Caco-2 (cell line): ENCODE results near the gene DHX38. TPM values are rescaled to one million over a fixed set of nuclear protein-coding genes. Genes with fewer than 3 reads are reported as not detected.

ENCODE experiments used
- BruUV-seq: library from RNA; stranded (reverse); fragments of 400-500 nt; replicated peaks from 2 replicates; lab custom pipeline; 2021; lab: Mats Ljungman, UMichigan
- CTCF ChIA-PET: fragments of 300-600 bp; sonication (Branson Sonifier 250); formaldehyde crosslinking; loops from one replicate; lab custom pipeline; 2022; ENCODE audit warnings: antibody characterized with exemption; lab: Charles Lee
- POLR2A ChIA-PET: fragments of 300-600 bp; sonication (Branson Sonifier 250); formaldehyde crosslinking; loops from one replicate; lab custom pipeline; 2022; ENCODE audit warnings: antibody characterized with exemption; lab: Charles Lee
- DNase-seq, 2 experiments: peaks; one replicate each; pipeline versions ENCODE4 v3.0.0 to v3.0.0-alpha.2; 2020 to 2022
- H3K27me3 ChIP-seq: replicated peaks from 2 replicates; pipeline ENCODE4 v1.6.0; 2011; ENCODE audit warnings: low read length; ENCODE audit not compliant: control insufficient read depth, insufficient read depth
- H3K36me3 ChIP-seq: 2 replicates; pipeline ENCODE4 v1.5.1; 2011; ENCODE audit warnings: low read length; ENCODE audit not compliant: control insufficient read depth, insufficient read depth
- H3K4me1 ChIP-seq: fragments of 250-450 bp; sonication (Bioruptor Pico); 2 replicates; pipeline ENCODE4 v1.5.1; 2020; ENCODE audit warnings: mild to moderate bottlenecking
- H3K4me3 ChIP-seq: 2 replicates; pipeline ENCODE4 v1.5.1; 2011; ENCODE audit warnings: low read depth, mild to moderate bottlenecking, control low read depth, low read length
- H3K9me3 ChIP-seq: fragments of 250-450 bp; sonication (Bioruptor Pico); 2 replicates; pipeline ENCODE4 v1.5.1; 2020; ENCODE audit warnings: mild to moderate bottlenecking, moderate library complexity
- H3K27ac Mint-ChIP-seq: one replicate; pipeline ENCODE4 v1.8.0; 2022; ENCODE audit warnings: mixed read lengths; ENCODE audit not compliant: unreplicated experiment
- H3K27me3 Mint-ChIP-seq: one replicate; pipeline ENCODE4 v1.8.0; 2022; ENCODE audit warnings: mixed read lengths; ENCODE audit not compliant: insufficient read depth, unreplicated experiment
- H3K36me3 Mint-ChIP-seq: one replicate; pipeline ENCODE4 v1.8.0; 2022; ENCODE audit warnings: mild to moderate bottlenecking, mixed read lengths; ENCODE audit not compliant: insufficient read depth, unreplicated experiment
- H3K4me1 Mint-ChIP-seq: one replicate; pipeline ENCODE4 v1.8.0; 2022; ENCODE audit warnings: low read depth, mixed read lengths; ENCODE audit not compliant: unreplicated experiment
- H3K4me3 Mint-ChIP-seq: one replicate; pipeline ENCODE4 v1.8.0; 2022; ENCODE audit warnings: mild to moderate bottlenecking, moderate library complexity, mixed read lengths; ENCODE audit not compliant: unreplicated experiment
- H3K9me3 Mint-ChIP-seq: one replicate; pipeline ENCODE4 v1.8.0; 2022; ENCODE audit warnings: mixed read lengths; ENCODE audit not compliant: unreplicated experiment
- intact Hi-C: fragments of 100-400 bp; cut with micrococcal nuclease; formaldehyde crosslinking; loops from one replicate; pipeline ENCODE4 v1.10.0; 2022; ENCODE audit not compliant: unreplicated experiment
- total RNA-seq: library from RNA; stranded (reverse); gene quantifications from 2 replicates; pipeline ENCODE4 v1.2.3, GENCODE V29; 2022
- TF ChIP-seq, protein P1 (sequence below), 2 experiments: fragments of 200-600 bp in 1 of 2; IDR thresholded peaks; 1 replicate in 1 of 2; 2 replicates in 1 of 2; pipeline versions ENCODE4 v1.5.1 to v1.8.0; 2011 to 2022; ENCODE audit warnings: antibody characterized with exemption in 1 of 2, control low read depth in 1 of 2, inconsistent platforms in 1 of 2, low read depth in 1 of 2, low read length in 1 of 2, mild to moderate bottlenecking in 1 of 2, moderate library complexity in 1 of 2; ENCODE audit not compliant: insufficient read depth in 1 of 2, severe bottlenecking in 1 of 2, unreplicated experiment in 1 of 2

DHX38 gene
- total RNA-seq, 1 experiment from 2014 or later = 89.1 TPM

- TF ChIP-seq, protein P1, sequence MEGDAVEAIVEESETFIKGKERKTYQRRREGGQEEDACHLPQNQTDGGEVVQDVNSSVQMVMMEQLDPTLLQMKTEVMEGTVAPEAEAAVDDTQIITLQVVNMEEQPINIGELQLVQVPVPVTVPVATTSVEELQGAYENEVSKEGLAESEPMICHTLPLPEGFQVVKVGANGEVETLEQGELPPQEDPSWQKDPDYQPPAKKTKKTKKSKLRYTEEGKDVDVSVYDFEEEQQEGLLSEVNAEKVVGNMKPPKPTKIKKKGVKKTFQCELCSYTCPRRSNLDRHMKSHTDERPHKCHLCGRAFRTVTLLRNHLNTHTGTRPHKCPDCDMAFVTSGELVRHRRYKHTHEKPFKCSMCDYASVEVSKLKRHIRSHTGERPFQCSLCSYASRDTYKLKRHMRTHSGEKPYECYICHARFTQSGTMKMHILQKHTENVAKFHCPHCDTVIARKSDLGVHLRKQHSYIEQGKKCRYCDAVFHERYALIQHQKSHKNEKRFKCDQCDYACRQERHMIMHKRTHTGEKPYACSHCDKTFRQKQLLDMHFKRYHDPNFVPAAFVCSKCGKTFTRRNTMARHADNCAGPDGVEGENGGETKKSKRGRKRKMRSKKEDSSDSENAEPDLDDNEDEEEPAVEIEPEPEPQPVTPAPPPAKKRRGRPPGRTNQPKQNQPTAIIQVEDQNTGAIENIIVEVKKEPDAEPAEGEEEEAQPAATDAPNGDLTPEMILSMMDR (IDR thresholded peaks at IDR 0.05; ENCODE audit: insufficient read depth in 1 of 2, low read depth in 1 of 2, low read length in 1 of 2, severe bottlenecking in 1 of 2, unreplicated experiment in 1 of 2) = no peak
- BruUV-seq = no TSS peak
Measured at GRCh38 chr16:72061564-72061963, 32.1 kb upstream of the DHX38 start.

DNA sequence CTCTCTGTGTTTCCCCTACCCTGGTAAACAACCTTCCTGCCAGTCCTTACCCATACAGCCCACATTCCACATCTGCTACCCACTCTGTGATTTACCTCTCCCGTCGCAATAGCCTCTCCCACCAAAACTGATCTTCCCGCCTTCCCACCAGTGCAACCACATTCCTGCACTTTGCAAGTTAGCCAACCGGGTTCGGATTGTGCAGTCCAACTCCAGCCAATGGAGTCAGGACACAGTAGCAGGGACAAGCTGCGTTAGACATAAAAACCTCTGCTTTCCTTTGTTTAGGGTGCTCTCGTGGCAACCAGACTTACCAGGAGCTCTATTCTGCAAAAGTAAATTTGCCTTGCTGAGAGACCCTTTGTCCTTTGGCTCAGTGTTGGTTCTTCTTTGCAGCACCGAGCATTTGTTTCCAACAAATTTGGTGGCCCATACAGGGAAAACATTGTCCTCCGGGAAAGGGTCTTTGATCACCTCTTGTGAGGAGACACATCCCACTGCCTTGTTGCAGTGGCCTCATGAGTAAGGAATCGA, 29.2 kb upstream of the DHX38 start:
- Histone ChIP-seq H3K9me3 (no peaks in the 10 kb centered on the region), H3K36me3 (no peaks in the 10 kb centered on the region), H3K4me3 (no peak overlapping the region), H3K27me3 (no peaks in the 10 kb centered on the region), H3K4me1 (no peaks in the 10 kb centered on the region; the same call in 1 of the 2 replicates)
- ChIA-PET POLR2A (no interaction called here), CTCF (no interaction called here)
- intact Hi-C loops = no loop called here
- no TSS peak for BruUV-seq
- TF ChIP-seq, protein P1 (IDR thresholded peaks at IDR 0.05; ENCODE audit: insufficient read depth in 1 of 2, low read depth in 1 of 2, low read length in 1 of 2, severe bottlenecking in 1 of 2, unreplicated experiment in 1 of 2) = no peak
- DNase-seq = no peak
- peaks cover 9% of the 10 kb centered on the region for H3K4me1 Mint-ChIP-seq
- H3K27ac Mint-ChIP-seq = no peak overlapping the region
- no peaks in the 10 kb centered on the region for H3K36me3 Mint-ChIP-seq
- H3K4me3 Mint-ChIP-seq = no peak overlapping the region
- no peaks in the 10 kb centered on the region for H3K9me3 Mint-ChIP-seq
- no peaks in the 10 kb centered on the region for H3K27me3 Mint-ChIP-seq

More at GRCh38 chr16:72061564-72061963, 32.1 kb upstream of the DHX38 start:
- no peak overlapping the region for H3K4me3 ChIP-seq
- Mint-ChIP-seq H3K9me3 (no peaks in the 10 kb centered on the region), H3K27me3 (peaks cover 2% of the 10 kb centered on the region), H3K4me3 (no peak overlapping the region), H3K27ac (no peak overlapping the region), H3K4me1 (peaks cover 9% of the 10 kb centered on the region), H3K36me3 (no peaks in the 10 kb centered on the region)
- H3K9me3 ChIP-seq = no peaks in the 10 kb centered on the region
- POLR2A ChIA-PET = no interaction called here
- no peaks in the 10 kb centered on the region for H3K36me3 ChIP-seq
- no peak for DNase-seq
- CTCF ChIA-PET = no interaction called here
- no peaks in the 10 kb centered on the region for H3K27me3 ChIP-seq
- intact Hi-C loops = no loop called here
- no peaks in the 10 kb centered on the region; the same call in 1 of the 2 replicates for H3K4me1 ChIP-seq

GRCh38 chr16:72066747-72067146, 26.9 kb upstream of the DHX38 start:
- Mint-ChIP-seq H3K36me3 (no peaks in the 10 kb centered on the region), H3K4me1 (peaks cover 9% of the 10 kb centered on the region), H3K27ac (no peak overlapping the region), H3K27me3 (no peaks in the 10 kb centered on the region), H3K9me3 (no peaks in the 10 kb centered on the region), H3K4me3 (no peak overlapping the region)
- intact Hi-C loops = loop anchor here (1.0 to 2.0 kb wide), 3 partner anchors 27 to 58 kb away; partner anchors contain the start of genes DHX38 and TXNL4B
- Histone ChIP-seq H3K4me3 (no peak overlapping the region), H3K4me1 (no peaks in the 10 kb centered on the region; the same call in 1 of the 2 replicates), H3K27me3 (no peaks in the 10 kb centered on the region), H3K9me3 (no peaks in the 10 kb centered on the region), H3K36me3 (no peaks in the 10 kb centered on the region)
- no TSS peak for BruUV-seq
- CTCF ChIA-PET = interaction anchor here (0.8 to 1.8 kb wide), 7 partner anchors 20 to 52 kb away, joined by 3 to 13 read pairs (median 4); partner anchors contain the start of genes DHX38 and TXNL4B
- POLR2A ChIA-PET = no interaction called here
- peak in 1 of 2 experiments; percentile 39 for DNase-seq
- TF ChIP-seq, protein P1 (IDR thresholded peaks at IDR 0.05; ENCODE audit: insufficient read depth in 1 of 2, low read depth in 1 of 2, low read length in 1 of 2, severe bottlenecking in 1 of 2, unreplicated experiment in 1 of 2) = peak; percentile 73 to 74
